ENCODE data around the gene GPR82.

GPR82 gene

DNA sequence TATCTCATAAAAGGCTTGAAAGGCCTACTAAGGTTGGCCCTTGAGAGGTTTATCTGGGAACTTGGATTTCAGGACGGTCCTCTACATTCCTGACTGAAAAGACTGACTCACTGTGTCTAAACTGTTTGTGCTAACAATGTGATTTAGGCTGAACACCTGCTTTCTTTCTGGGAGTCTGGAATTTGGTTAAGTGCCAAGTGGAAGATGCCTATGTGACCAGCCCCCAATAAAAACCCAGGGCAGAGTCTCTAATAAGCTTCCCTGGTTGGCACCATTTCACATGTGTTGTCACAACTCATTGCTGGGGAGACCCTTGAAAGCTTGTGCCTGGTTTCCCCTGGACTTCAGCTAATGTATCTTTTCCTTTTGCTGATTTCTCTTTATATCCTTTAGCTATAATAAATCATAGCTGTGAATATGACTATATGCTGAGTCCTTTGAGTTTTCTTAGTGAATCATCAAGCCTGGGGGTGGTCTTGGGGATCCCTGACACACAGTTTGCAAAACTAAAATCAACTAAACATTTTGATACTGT is 55.1 kb downstream of the GPR82 start:
- TF ChIP-seq ISL1 (CRISPR knock-in tag; IDR thresholded peaks at IDR 0.05) (peak; percentile 18; the same call in 1 of the 2 replicates), ZNF70 (CRISPR knock-in tag; IDR thresholded peaks at IDR 0.05) (no peak)
- peak; percentile 74 for ATAC-seq

All from SK-N-SH treated with all-trans-retinoic acid at 6 μM for 48 hours (cell line).